NCI-H1930 (cell line): ENCODE measurements around the gene MRPS10.
"Not testable (repeated sequence)": the region's sequence is repeated elsewhere in the genome, so short reads cannot be mapped to it uniquely, and the experiment has no call there.

ENCODE experiments used
- DNase-seq, 2 experiments: peaks; one replicate each; lab custom pipeline; 2025; lab: John Stamatoyannopoulos, UW

MRPS10 gene

GRCh38 chr6:42207559-42207958, 10.1 kb downstream of the MRPS10 start:
- DNase-seq, result not testable (repeated sequence)

GRCh38 chr6:42204768-42205282, 12.8 kb downstream of the MRPS10 start:
- DNase-seq, result no peak

- no peak for DNase-seq
Measured at GRCh38 chr6:42203183-42203582, 14.5 kb downstream of the MRPS10 start.

GRCh38 chr6:42202131-42202915, 15.3 kb downstream of the MRPS10 start:
- DNase-seq, result not testable (repeated sequence)

GRCh38 chr6:42201382-42201781, 16.3 kb downstream of the MRPS10 start:
- DNase-seq, result no peak

- no peak for DNase-seq
Measured at GRCh38 chr6:42200035-42200434, 17.6 kb downstream of the MRPS10 start.

GRCh38 chr6:42199106-42199981, 18.3 kb downstream of the MRPS10 start:
- no peak for DNase-seq

- DNase-seq, result no peak
Measured at GRCh38 chr6:42197555-42198362, 19.9 kb downstream of the MRPS10 start.

- no peak for DNase-seq
Measured at GRCh38 chr6:42195415-42195814, 22.2 kb downstream of the MRPS10 start.

- no peak for DNase-seq
Measured at GRCh38 chr6:42194056-42194455, 23.6 kb downstream of the MRPS10 start.

- no peak for DNase-seq
Measured at GRCh38 chr6:42193491-42193894, 24.2 kb downstream of the MRPS10 start.

- not testable (repeated sequence) for DNase-seq
Measured at GRCh38 chr6:42192385-42192784, 25.3 kb downstream of the MRPS10 start.

- DNase-seq, result no peak
Measured at GRCh38 chr6:42190554-42191183, 27.0 kb downstream of the MRPS10 start.

GRCh38 chr6:42188406-42188805, 29.3 kb downstream of the MRPS10 start:
- DNase-seq, result no peak

- no peak for DNase-seq
Measured at GRCh38 chr6:42185597-42185996, 32.1 kb downstream of the MRPS10 start.

GRCh38 chr6:42184475-42184874, 33.2 kb downstream of the MRPS10 start:
- no peak for DNase-seq

- no peak for DNase-seq
Measured at GRCh38 chr6:42182101-42182500, 35.6 kb downstream of the MRPS10 start.

- DNase-seq, result no peak
Measured at GRCh38 chr6:42179945-42180313, 37.7 kb downstream of the MRPS10 start.

- no peak for DNase-seq
Measured at GRCh38 chr6:42179261-42179944, 38.3 kb downstream of the MRPS10 start.

GRCh38 chr6:42177514-42178364, 39.9 kb downstream of the MRPS10 start:
- DNase-seq, result no peak
